CD4-positive, alpha-beta T cell treated with Interleukin-4 for 1 hour (primary cell): ENCODE results near the gene CHD5.

Experiments
- DNase-seq, 2 donors: peaks; one replicate each; pipeline ENCODE4 v3.0.0-alpha.2; 2020 to 2022

Gene CHD5

GRCh38 chr1:6109688-6110087 is 70.4 kb downstream of the CHD5 start:
- no peak for DNase-seq

GRCh38 chr1:6108937-6109614 is 71.0 kb downstream of the CHD5 start:
- peak; percentile 31 to 34 for DNase-seq

- no peak for DNase-seq
Observed at GRCh38 chr1:6108476-6108875, 71.6 kb downstream of the CHD5 start.

- DNase-seq: no peak
Observed at GRCh38 chr1:6107409-6108356, 72.4 kb downstream of the CHD5 start.

- DNase-seq: no peak
Observed at GRCh38 chr1:6106977-6107376, 73.1 kb downstream of the CHD5 start.

- DNase-seq: no peak
Observed at GRCh38 chr1:6106321-6106731, 73.8 kb downstream of the CHD5 start.

GRCh38 chr1:6105763-6106162 is 74.4 kb downstream of the CHD5 start:
- DNase-seq: no peak

GRCh38 chr1:6105218-6105679 is 74.9 kb downstream of the CHD5 start:
- DNase-seq: no peak

GRCh38 chr1:6104631-6105030 is 75.5 kb downstream of the CHD5 start:
- no peak for DNase-seq

- no peak for DNase-seq
Observed at GRCh38 chr1:6103854-6104530, 76.1 kb downstream of the CHD5 start.

GRCh38 chr1:6103111-6103853 is 76.8 kb downstream of the CHD5 start:
- DNase-seq: no peak

GRCh38 chr1:6102532-6102845 is 77.6 kb downstream of the CHD5 start:
- DNase-seq: no peak

- no peak for DNase-seq
Observed at GRCh38 chr1:6101826-6102531, 78.1 kb downstream of the CHD5 start.

GRCh38 chr1:6100861-6101783 is 79.0 kb downstream of the CHD5 start:
- no peak for DNase-seq

- peak in 1 of 2 donors; percentile 17 for DNase-seq
Observed at GRCh38 chr1:6099787-6100765, 80.0 kb downstream of the CHD5 start.

- no peak for DNase-seq
Observed at GRCh38 chr1:6099297-6099696, 80.8 kb downstream of the CHD5 start.

GRCh38 chr1:6098303-6099215 is 81.6 kb downstream of the CHD5 start:
- no peak for DNase-seq

- DNase-seq: no peak
Observed at GRCh38 chr1:6097824-6098223, 82.3 kb downstream of the CHD5 start.
